Kidney capillary endothelial cell (primary cell): Measurements from ENCODE around the gene NT5DC3.

ENCODE experiments used
- DNase-seq: peaks from one replicate; pipeline ENCODE4 v3.0.0-alpha.2; 2018; ENCODE audit warnings: low spot score

NT5DC3 gene

DNA sequence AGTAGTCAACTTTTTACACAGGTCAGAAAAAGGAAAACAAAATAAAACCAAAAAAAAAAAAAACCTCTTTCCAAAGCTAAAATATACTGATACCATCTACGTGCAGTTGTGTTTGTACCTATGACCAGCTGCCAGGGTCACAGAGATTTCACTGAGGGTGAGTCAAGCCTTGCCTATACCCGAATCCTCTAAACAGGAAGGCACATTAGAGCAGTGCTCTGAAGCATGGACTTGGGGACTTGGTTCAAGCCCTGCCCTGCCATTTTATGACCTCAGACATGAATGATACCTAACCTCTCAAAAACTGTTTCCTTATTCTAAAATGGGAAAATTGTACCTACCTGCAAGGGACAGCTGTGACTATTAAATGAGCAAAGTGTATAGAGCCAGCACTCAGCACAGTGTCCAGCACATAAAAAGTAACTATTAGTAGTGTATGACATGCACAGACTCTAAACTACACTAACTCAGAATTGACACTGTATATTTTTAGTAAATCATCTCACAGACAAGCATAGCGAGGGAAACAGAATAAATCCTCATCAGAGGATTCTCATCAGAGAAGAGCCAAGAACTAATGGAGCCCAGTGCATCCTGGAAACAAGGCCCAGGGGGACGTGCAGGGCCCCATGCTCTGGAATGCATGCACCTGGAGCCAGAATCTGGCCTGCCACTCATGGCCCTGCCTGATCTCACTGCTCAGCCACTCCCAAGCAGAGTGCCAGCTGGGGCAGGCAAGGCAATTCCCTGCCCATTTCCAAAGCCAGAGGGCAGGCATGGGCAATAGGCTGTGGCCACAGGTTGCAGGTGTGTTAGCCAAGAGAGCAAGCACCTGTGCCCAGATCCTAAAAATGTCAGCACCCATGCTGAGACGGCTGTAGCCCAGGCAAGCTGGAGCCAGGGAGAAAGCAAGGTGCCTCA, 57.0 kb downstream of the NT5DC3 start:
- no peak for DNase-seq

DNA sequence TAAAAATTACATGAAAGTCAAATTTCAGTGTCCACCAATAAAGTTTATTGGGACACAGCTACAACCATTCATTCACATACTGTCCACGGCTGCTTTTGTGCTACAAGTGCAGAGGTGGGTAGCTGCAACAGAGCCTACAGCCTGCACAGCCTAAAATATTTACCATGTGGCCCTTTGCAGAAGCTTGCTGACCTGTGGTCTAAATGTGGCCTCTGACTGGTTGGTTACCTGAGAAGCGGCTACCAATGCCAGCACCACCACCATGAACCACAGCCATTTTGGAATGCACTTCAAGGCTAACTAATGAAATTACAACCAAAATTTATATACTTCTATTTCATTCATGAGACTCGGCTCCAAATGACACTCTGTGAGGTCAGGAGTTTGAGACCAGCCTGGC, 58.6 kb downstream of the NT5DC3 start:
- DNase-seq: no peak

DNA sequence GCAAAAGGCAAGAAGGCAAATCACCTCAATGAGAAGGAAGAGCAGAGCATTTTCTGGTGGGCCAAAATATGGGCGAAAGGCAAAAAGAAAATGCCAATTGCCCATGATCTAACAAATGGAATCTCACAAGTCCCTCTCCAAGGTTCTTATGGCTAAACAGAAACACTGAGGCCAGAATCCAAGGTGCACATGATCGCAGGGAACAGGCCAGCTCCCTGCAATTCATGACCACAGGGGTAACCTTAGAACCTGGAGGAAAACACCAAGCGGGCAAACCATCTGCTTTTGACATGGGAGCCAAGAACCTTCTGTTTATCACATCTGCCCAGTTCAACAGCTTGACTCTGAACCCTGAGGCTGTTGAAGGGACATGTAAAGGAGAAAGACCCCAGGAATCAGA, 60.0 kb downstream of the NT5DC3 start:
- no peak for DNase-seq

DNA sequence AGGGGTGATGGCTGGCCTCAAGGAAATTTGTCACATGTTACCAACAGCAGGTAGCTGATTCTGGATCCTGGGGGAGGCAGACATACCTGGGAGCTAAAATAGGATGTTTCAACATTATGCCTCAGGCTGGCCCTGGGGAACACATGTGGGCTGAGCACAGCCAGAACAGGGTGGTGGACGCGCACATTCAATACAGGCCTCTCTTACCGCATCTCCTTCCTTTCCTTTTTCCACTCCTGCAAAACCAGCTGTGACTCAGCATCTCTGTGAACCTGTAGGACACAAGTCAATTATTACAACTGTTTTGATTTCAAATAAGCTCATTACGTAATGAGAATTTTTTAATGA, 61.0 kb downstream of the NT5DC3 start:
- DNase-seq: no peak

DNA sequence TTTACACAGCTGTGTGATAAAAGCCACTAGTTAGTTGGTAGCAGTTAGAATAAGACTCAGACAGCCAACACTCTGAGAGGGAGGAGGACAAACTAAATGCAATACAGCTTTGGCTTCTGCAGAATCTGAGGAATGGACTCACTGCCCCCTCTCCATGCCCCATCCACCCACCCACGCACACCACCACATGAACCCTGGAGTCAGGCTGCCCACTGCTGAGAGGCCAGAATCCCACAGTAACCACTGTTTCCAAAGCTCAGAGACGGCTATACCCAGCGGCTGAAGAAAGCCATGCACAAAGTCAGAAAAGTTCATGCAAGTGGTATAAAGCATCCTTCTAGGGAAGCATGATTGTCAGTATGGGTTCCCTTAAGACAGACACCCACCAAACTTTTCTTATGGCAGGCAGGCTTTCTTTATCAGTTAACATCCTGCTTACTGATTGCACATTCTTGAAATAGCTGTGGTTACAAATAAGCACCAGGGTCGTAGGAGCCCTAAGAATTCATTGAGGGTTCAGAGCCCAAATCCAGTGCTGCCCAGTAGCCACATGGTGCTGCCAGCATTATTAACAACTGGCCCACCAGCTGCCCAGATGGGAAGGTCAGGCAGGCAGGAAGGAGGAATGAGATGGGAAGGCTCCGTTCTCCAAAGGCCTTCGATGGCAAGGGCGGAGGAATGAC, 61.5 kb downstream of the NT5DC3 start:
- no peak for DNase-seq

DNA sequence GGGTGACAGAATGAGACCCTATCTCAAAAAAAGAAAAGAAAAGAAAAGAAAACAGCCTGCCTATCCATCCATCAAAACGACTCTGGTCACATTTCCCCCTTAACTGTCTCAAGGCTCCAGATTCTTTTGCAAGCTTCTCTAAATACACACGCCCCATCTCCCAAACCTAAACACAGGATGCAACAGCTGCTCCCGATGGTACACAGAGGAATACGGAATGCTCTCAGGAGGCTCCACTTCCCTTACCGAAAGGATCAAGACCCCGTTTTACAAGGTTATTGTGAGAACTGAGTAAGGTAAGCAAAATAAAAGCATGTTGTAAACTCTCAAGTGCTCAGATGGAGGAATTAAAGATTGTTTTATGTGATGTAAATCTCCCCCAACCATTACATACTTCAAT, 62.3 kb downstream of the NT5DC3 start:
- no peak for DNase-seq

DNA sequence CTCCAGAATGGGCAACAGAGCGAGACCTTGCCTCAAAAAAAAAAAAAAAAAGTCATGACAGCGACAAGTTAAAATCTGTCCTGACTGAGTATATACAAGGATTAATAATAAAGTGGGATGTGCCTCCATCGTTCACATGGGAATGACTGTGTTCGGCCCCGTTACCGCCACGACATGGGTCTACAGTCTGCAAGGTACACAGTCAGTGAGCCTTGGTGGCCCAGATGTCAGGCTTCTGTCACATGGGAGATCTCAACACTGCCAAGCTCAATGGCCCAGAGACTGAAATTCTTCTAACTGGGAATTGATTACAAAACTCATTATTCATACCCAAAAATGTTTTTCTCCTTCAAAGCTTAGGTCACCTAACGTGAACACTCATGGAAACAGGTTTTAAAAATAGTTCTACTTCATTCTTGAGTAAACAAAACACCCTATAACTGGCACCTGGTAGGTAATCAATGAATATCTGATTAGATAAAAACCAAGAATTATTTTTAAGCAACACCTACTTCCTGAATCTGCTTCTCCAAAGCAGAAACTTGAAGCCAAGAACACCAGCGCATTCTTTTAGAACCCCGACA, 66.0 kb downstream of the NT5DC3 start:
- no peak for DNase-seq

DNA sequence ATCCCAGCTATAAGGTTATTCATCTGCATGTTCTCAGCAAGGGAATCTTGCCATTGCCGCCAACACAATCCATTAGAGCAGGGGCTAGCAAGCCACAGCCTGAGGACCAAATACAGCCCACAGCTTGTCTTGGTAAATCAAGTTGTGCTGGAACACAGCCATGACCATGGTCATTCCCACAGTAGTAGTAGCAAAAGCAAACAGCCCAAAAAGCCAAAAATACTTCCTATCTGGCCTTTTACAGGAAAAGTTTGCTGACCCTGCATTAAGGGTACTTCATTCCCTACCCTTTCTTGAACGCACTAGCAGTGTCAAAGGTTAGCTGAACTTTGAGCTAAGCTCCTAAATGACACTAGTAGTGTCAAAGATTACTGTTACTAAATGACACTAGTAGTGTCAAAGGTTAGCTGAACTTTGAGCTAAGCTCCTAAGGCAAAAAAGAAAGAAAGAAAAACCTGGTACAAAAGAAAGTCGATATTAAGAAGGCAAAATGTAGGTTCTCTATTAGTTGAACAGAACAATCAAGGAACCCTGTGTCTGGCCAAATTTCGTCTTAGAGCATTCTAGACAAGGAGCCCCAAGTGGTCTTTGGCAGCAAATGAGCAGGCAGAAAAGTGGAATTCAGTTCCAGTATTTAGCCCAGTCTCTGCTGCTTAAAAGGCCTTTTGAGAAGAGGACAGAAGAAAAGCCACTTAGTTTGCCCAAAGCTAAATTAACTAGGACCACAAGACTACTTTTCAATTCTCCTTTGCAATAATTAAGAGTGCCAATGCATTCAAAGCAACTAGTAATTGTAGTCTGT, 67.7 kb downstream of the NT5DC3 start:
- DNase-seq: no peak

DNA sequence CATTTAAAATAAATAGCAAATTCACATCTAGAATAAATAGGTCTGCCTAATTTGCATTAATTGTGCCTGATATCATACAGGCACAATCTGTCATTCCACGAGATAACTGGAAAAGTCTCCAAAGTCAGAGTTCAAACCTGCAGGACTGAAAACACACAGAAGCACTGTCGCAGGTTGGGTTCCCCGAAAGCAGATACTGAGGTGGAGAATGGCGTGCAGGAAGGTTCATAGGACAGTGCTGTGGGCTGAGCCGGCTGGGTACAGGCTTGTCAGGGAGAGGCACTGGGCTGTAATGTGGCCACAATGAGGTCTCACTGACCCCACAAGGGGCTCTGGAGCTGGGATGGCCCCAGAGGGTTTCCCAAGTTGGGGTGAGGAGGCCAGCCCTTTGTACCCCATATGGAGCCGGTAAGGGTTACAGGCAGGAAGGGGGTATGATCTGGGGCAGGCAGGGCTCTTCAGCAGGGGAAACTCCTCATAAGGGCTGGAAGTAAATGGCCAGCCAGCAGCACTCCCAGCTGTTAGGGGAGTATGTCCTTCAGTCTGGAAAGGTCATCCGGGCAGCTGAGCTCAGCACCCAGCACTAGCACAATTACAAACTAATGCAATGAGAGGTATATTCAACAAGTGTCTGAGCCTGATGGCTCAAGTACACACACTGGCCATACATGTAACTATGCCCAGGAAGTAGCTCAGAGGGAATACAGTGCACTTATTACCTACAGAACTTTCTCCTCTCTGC, 68.5 kb downstream of the NT5DC3 start:
- DNase-seq: no peak

DNA sequence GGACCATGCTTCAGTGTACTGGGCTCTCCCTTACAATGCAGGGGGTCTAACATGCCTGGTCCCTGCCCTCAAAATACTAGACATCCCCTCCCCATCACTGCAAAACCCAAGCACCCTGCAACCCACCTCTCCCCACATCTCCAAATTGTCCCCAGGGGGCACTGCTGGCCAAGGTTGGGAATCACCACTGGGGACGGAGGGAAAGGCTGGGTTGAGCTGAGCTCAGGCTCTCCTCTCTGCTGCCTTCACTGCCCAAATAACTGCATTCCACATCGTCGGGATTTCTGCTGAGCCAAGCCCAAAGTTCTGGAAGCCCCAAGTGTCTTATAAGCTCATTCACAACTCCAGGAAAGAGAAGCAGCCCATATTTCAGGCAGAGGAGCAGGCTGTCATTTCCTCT, 69.6 kb downstream of the NT5DC3 start:
- no peak for DNase-seq

DNA sequence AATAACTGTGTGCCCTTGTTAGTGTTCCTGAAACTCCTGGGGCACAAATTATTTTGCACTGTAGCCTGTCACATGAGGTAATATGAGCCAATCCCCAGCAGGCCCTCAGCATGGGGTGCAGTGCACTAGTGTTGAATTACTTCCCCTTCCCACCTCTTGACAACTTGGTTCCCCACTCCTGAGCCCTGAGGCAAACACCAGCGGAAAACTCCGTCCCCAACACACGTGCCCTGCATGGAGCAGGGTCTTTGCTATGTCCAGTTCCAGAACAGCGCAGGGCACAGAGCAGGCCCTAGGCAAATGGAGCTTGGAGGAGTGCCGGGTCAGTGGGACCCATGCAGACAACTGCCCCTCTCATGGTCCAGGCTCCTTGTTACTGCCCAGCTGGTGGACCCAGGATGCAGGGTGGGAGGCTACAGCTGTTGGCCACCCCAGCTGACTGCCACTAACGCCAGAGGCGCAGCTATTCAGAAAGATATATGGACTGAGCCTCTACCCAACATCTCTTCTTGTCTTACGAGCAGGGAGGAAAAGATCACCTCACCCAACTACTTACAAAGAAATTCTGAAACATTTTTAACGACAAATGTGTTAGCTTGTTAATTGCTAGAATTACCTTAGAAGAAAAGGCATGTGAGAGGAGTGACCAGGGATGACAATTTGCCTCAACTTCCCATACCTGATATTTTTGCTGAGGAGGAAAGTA, 71.6 kb downstream of the NT5DC3 start:
- no peak for DNase-seq

DNA sequence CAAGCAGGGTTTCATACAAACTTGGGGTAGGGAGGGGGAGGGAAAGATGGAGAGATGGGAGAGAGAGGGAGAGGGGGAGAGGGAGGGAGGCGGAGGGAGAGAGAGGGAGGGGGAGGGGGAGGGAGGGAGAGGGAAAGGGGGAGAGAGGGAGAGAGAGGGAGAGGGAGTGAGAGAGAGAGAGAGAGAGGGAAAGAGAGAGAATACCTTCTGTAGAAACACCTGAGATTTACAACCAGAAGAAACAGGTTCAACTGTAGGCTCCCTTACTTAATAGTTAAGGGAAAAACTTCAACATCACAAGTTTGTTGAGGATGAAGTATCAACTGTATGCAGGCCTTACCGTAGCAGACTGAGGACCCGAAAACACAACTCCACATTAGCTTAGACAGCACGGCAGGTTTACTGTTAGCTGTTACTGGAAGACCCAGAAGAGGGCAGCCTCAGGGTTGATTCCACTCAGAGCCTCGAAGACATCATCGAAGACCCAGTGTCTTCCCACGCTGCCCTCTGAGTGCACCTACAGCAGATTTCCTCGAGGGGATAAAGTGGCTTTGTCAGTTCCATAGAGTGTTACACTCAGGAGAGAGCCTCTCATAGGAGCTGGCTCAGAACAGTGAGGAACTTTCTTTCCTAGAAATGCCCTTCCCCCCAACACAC, 72.4 kb downstream of the NT5DC3 start:
- DNase-seq: no peak

DNA sequence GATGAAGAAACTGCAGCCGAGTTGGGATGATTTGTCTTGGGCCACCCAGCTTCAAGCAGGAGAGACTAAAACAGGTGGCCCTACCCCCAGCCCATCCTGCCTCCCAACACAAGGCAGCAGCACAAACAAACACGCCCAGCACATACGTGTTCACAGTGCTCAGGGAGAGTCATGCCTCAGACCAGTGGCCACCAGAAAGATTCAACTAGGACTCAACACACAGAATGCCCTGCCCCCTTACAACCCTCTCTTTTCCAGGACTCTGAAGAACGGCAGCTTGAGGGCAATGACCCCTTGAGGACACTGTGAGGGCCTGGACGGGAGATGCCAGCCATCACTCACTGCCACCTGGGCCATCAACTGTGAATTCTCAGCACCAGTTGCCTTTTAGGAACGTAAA, 75.0 kb downstream of the NT5DC3 start:
- no peak for DNase-seq

DNA sequence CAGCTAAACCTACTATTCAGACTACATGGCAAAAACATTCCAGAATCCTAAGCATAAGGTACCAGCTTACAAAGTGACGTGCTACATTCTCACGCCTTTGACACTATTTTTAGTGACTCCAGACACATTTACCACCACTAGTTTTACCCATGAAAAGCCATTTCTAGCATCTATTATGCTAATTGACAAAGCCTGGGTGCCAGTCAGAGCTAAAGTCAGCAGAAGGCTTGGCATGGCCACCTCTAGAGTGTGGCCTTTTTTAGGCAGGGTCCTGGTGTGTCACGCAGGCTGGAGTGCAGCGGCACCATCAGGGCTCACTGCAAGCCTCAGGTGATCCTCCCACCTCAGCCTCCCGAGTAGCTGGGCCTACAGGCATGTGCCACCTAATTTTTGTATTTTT, 75.7 kb downstream of the NT5DC3 start:
- no peak for DNase-seq

DNA sequence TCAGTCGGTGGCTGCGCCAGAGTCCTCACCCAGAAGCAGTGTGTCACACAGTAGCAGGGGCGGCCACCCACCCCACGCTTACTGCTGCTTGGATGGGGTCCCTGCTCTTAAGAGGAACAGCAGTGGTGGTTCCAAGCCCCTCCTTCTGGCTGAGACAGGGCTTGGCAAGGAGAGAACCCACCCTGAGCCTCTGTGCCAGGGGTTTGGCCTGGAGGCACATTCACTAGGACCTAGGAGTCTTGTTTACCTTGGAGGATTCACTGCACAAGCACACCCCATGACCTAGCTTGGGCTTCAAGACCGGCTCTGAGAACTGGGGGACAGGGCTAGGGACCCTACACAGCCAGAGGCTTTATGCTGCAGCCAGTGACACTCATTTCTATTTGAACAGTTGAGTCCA, 78.6 kb downstream of the NT5DC3 start:
- no peak for DNase-seq

DNA sequence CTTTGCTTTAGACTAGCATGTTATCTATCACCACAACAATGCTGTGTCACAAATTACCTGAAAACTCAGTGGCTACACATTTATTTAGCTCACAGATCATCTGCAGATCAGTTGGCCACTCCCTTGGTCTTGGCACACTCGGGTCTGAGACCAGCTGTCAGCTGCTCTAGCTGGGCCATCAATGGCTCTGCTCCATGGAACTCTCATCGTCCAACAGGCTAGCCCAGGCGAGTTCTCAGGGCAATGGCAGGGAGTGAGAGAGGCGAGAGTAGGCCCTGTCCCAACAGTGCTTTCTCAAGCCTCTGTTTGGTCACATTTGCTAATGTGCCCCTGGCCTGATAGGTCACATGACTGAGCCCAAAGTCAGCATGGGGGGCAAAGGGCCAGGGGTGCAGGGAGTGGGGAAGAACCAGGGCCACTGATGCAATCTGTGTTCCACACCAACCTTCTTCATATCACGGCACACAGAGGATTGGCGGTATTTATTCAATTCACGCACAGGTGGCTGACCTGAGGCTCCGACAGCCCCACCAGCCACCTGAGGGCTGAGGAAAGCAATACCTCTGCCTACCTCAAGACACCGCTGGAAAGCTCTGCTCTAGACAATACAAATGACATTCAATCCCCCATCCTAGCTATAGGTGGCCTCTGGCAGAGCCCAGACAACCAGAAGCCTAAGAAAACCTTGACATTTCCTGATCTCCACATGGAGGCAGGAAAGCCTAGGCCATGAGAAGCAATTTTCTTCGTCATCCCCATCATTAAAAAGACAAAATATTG, 82.5 kb downstream of the NT5DC3 start:
- no peak for DNase-seq

DNA sequence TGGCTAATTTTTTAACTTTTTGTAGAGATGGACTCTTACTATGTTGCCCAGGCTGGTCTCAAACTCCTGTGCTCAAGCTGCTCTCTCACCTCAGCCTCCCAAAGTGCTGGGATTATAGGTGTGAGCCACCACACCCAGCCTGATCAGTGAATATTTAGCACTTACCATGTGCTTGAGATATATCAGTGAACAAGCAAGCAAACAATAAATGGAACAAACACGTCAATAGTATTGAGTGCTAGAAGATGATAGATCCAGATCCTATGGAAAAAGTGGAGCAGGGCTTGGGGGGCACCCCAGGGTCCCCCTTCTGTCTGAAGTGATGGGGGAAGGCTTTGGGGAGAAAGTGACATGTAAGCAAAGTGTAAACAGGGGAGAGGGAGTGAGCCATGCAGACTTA, 83.8 kb downstream of the NT5DC3 start:
- no peak for DNase-seq

DNA sequence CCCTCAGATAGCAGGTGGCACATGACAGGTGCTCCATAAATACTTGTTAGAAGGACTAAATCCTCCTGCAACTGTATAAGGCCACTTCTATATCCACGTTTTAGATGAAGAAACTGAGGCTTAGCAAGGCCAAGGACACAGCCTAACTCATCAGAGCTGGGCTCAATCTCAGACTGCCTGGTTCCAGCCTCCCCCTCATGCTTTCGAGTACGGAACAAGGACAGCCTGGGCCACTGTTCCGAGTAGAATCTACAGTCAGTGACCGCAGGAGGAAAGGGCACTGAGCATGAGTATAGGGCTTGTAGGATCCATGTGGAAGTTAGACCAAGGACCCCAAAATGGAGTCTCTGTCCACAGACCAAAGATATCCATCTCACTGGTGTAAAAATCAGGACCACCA, 84.6 kb downstream of the NT5DC3 start:
- no peak for DNase-seq

DNA sequence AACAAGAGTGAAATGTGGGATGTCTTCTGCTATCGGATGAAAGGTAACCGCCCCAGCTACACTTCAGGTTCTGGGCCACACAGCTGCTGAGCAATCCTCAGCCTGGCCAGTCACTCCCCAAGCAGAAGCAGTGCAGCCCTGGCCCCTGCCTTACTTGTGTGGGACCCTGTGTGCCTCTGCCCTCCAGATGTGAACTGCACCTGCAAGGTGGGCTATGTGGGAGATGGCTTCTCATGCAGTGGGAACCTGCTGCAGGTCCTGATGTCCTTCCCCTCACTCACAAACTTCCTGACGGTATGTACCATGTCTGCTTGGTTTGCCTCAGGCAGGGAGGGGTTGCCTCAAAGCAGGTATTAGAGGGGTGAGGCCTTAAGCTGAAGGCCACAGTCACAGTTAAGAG, 85.6 kb downstream of the NT5DC3 start:
- DNase-seq: no peak

DNA sequence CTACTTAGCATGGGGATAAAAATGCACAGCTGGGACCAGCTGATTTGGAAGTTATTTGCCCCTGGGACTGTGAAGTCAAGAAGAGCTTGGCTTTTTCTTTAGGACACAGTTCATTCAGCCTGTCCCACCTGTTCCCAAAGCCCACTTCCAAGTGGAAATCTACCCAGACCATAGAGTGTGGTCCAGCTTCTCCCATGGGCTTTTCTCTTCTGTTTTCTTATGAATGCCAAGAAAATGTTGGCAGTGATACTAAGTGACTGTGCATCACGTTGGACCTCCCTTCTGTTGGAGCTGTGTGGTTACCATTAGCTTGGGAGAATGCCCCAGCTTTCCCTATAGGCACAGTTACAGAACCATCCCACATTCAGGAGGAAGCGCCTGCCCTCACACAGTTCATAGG, 89.4 kb downstream of the NT5DC3 start:
- no peak for DNase-seq
